ENCODE measurements around the gene GHR. TPM values are rescaled to one million over a fixed set of nuclear protein-coding genes. Genes with fewer than 3 reads are reported as not detected.

GHR gene
- total and polyA plus RNA-seq, 3 donors from 2014 or later, result 3.3 to 4.7 (median 3.7) TPM

GRCh38 chr5:42643360-42643759 lies 220.1 kb downstream of the GHR start:
- Histone ChIP-seq H3K4me3 (no peak overlapping the region), H3K9me3 (no peaks in the 10 kb centered on the region), H3K27ac (no peak overlapping the region), H3K27me3 (no peaks in the 10 kb centered on the region), H3K36me3 (ENCODE audit: low read depth, missing control alignments) (no peaks in the 10 kb centered on the region), H3K4me1 (no peaks in the 10 kb centered on the region)
- 87 to 95% methylated on average over 1 of the region's 1 CpG for WGBS, 2 donors
- TF ChIP-seq CTCF (IDR thresholded peaks at IDR 0.05) (no peak), POLR2A (IDR thresholded peaks at IDR 0.05) (no peak)
- no peak for DNase-seq
- intact Hi-C loops (cut with DNase I; ENCODE audit: low total_unique reads), result no loop called here

- H3K27ac ChIP-seq, result no peak overlapping the region
- TF ChIP-seq POLR2A (IDR thresholded peaks at IDR 0.05) (no peak), CTCF (IDR thresholded peaks at IDR 0.05) (no peak)
- no peaks in the 10 kb centered on the region for H3K36me3 ChIP-seq (ENCODE audit: low read depth, missing control alignments)
- no peaks in the 10 kb centered on the region for H3K9me3 ChIP-seq
- no peaks in the 10 kb centered on the region for H3K27me3 ChIP-seq
- no peaks in the 10 kb centered on the region for H3K4me1 ChIP-seq
- no peak for DNase-seq
- WGBS, 2 donors, result 29 to 39% methylated on average over 2 of the region's 2 CpGs
- intact Hi-C loops (cut with DNase I; ENCODE audit: low total_unique reads), result no loop called here
- no peak overlapping the region for H3K4me3 ChIP-seq
Observed at GRCh38 chr5:42645138-42645537, 221.9 kb downstream of the GHR start.

GRCh38 chr5:42648036-42648435 lies 224.8 kb downstream of the GHR start:
- Histone ChIP-seq H3K36me3 (ENCODE audit: low read depth, missing control alignments) (no peaks in the 10 kb centered on the region), H3K9me3 (no peaks in the 10 kb centered on the region), H3K4me1 (no peaks in the 10 kb centered on the region), H3K4me3 (no peak overlapping the region), H3K27me3 (no peaks in the 10 kb centered on the region), H3K27ac (no peak overlapping the region)
- no peak for TF ChIP-seq POLR2A (IDR thresholded peaks at IDR 0.05)
- TF ChIP-seq CTCF (IDR thresholded peaks at IDR 0.05), result no peak
- 69 to 81% methylated on average over 3 of the region's 3 CpGs for WGBS, 2 donors
- intact Hi-C loops (cut with DNase I; ENCODE audit: low total_unique reads), result no loop called here
- no peak for DNase-seq

- no peak for TF ChIP-seq POLR2A (IDR thresholded peaks at IDR 0.05)
- TF ChIP-seq CTCF (IDR thresholded peaks at IDR 0.05), result no peak
- DNase-seq, result no peak
Observed at GRCh38 chr5:42648915-42649314, 225.7 kb downstream of the GHR start.

GRCh38 chr5:42650084-42650483 lies 226.8 kb downstream of the GHR start:
- intact Hi-C loops (cut with DNase I; ENCODE audit: low total_unique reads), result no loop called here
- Histone ChIP-seq H3K36me3 (ENCODE audit: low read depth, missing control alignments) (no peaks in the 10 kb centered on the region), H3K27ac (no peak overlapping the region), H3K9me3 (no peaks in the 10 kb centered on the region), H3K4me1 (no peaks in the 10 kb centered on the region), H3K4me3 (no peak overlapping the region), H3K27me3 (no peaks in the 10 kb centered on the region)
- 82 to 87% methylated on average over 3 of the region's 3 CpGs for WGBS, 2 donors
- TF ChIP-seq POLR2A (IDR thresholded peaks at IDR 0.05) (no peak), CTCF (IDR thresholded peaks at IDR 0.05) (no peak)
- DNase-seq, result no peak

More at GRCh38 chr5:42648915-42649314, 225.7 kb downstream of the GHR start:
- WGBS, 2 donors, result 42 to 53% methylated on average over 1 of the region's 1 CpG
- intact Hi-C loops (cut with DNase I; ENCODE audit: low total_unique reads), result no loop called here
- H3K4me1 ChIP-seq, result no peaks in the 10 kb centered on the region
- no peaks in the 10 kb centered on the region for H3K9me3 ChIP-seq
- no peaks in the 10 kb centered on the region for H3K36me3 ChIP-seq (ENCODE audit: low read depth, missing control alignments)
- no peak overlapping the region for H3K27ac ChIP-seq
- H3K27me3 ChIP-seq, result no peaks in the 10 kb centered on the region
- H3K4me3 ChIP-seq, result no peak overlapping the region
